Parathyroid adenoma (tissue), 2 donors: Measurements from ENCODE around the gene RGS3.

Experiments
- H2AFZ ChIP-seq: fragments of 300-600 bp; sonication (generic); one replicate; pipeline ENCODE4 v1.7.0; 2017; ENCODE audit warnings: antibody characterized with exemption, mild to moderate bottlenecking
- H3K27ac ChIP-seq: fragments of 300-600 bp; sonication (generic); one replicate; pipeline ENCODE4 v1.7.0; 2017
- H3K27me3 ChIP-seq: fragments of 300-600 bp; sonication (generic); one replicate; pipeline ENCODE4 v1.7.0; 2017; ENCODE audit warnings: low read length; ENCODE audit not compliant: control insufficient read depth, insufficient read depth
- H3K36me3 ChIP-seq: fragments of 300-600 bp; sonication (generic); one replicate; pipeline ENCODE4 v1.7.0; 2017; ENCODE audit warnings: low read length; ENCODE audit not compliant: control insufficient read depth, insufficient read depth
- H3K4me1 ChIP-seq: fragments of 300-600 bp; sonication (generic); one replicate; pipeline ENCODE4 v1.7.0; 2017; ENCODE audit warnings: control low read depth
- H3K4me2 ChIP-seq: fragments of 300-600 bp; sonication (generic); one replicate; pipeline ENCODE4 v1.7.0; 2017; ENCODE audit warnings: low read length
- H3K4me3 ChIP-seq: fragments of 300-600 bp; sonication (generic); one replicate; pipeline ENCODE4 v1.7.0; 2017; ENCODE audit warnings: low read depth, low read length
- H3K79me2 ChIP-seq: fragments of 300-600 bp; sonication (generic); one replicate; pipeline ENCODE4 v1.7.0; 2017; ENCODE audit warnings: control low read depth
- H3K9ac ChIP-seq: fragments of 300-600 bp; sonication (generic); one replicate; pipeline ENCODE4 v1.7.0; 2017; ENCODE audit warnings: mild to moderate bottlenecking
- H3K9me3 ChIP-seq: fragments of 300-600 bp; sonication (generic); one replicate; pipeline ENCODE4 v1.7.0; 2017; ENCODE audit warnings: low read length; ENCODE audit not compliant: control insufficient read depth
- TF ChIP-seq, protein P1 (sequence below): fragments of 300-600 bp; sonication (generic); IDR thresholded peaks from one replicate; pipeline ENCODE4 v1.7.0; 2017; ENCODE audit warnings: antibody characterized with exemption, mild to moderate bottlenecking
- donor health status: primary hyperparathyroidism.

RGS3 gene

DNA sequence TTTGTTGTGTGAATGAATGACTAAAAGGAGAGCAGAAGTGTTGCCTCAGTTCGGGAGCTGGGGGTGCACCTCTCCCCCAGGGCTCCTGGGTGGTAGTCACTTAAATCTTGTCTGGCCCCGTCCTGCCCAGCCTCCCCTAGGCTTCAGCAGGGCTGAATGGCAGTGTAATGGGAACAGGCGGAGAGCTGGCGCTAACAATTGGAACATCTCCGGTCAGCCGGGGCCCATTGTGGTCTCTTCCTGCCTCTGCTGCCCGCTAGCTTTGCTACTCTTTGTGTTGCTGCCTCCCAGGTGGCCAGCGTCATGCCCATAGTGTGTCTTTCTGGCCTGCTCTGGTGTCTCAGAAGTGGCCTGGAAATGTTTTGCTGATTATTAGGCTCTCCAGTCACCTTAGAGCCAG, 62.3 kb downstream of the RGS3 start:
- TF ChIP-seq, protein P1, sequence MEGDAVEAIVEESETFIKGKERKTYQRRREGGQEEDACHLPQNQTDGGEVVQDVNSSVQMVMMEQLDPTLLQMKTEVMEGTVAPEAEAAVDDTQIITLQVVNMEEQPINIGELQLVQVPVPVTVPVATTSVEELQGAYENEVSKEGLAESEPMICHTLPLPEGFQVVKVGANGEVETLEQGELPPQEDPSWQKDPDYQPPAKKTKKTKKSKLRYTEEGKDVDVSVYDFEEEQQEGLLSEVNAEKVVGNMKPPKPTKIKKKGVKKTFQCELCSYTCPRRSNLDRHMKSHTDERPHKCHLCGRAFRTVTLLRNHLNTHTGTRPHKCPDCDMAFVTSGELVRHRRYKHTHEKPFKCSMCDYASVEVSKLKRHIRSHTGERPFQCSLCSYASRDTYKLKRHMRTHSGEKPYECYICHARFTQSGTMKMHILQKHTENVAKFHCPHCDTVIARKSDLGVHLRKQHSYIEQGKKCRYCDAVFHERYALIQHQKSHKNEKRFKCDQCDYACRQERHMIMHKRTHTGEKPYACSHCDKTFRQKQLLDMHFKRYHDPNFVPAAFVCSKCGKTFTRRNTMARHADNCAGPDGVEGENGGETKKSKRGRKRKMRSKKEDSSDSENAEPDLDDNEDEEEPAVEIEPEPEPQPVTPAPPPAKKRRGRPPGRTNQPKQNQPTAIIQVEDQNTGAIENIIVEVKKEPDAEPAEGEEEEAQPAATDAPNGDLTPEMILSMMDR, result no peak
- H3K9me3 ChIP-seq, result no peaks in the 10 kb centered on the region
- no peak overlapping the region for H3K4me3 ChIP-seq
- no peak overlapping the region for H3K27ac ChIP-seq
- no peak overlapping the region for H3K4me2 ChIP-seq
- no peaks in the 10 kb centered on the region for H3K79me2 ChIP-seq
- no peaks in the 10 kb centered on the region for H3K27me3 ChIP-seq
- H3K36me3 ChIP-seq, result no peaks in the 10 kb centered on the region
- no peaks in the 10 kb centered on the region for H3K4me1 ChIP-seq
- H2AFZ ChIP-seq, result no peak overlapping the region
- no peak overlapping the region for H3K9ac ChIP-seq

DNA sequence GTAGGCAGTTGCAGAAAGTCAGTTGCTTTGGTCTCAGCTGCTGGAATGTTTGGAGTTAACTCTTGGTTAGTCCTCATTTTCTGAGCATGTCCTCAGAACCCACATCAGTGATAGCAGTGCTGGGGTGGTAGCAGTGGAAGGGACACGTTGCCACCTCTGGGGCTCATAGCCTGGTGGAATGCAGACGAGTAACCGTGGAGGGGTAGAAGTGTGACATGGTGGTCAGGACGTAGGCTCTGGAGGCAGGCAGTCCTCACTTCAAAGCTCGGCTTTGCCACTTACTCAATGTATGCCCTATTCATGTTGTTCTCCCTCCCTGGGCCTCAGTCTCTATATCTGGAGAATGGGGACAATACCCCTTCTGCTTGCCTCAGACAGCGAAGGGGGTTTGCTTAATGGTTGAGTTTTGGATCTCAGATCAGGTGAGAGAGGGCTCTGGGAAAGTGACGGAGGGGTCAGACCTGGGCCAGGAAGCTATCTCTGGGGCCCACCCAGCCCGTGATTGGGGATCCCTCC, 62.8 kb downstream of the RGS3 start:
- H3K4me3 ChIP-seq, result no peak overlapping the region
- H3K4me1 ChIP-seq, result no peaks in the 10 kb centered on the region
- H3K9me3 ChIP-seq, result no peaks in the 10 kb centered on the region
- no peak overlapping the region for H3K9ac ChIP-seq
- H3K79me2 ChIP-seq, result no peaks in the 10 kb centered on the region
- TF ChIP-seq, protein P1, result no peak
- H2AFZ ChIP-seq, result no peak overlapping the region
- H3K27ac ChIP-seq, result no peak overlapping the region
- no peaks in the 10 kb centered on the region for H3K27me3 ChIP-seq
- H3K4me2 ChIP-seq, result no peak overlapping the region
- no peaks in the 10 kb centered on the region for H3K36me3 ChIP-seq

DNA sequence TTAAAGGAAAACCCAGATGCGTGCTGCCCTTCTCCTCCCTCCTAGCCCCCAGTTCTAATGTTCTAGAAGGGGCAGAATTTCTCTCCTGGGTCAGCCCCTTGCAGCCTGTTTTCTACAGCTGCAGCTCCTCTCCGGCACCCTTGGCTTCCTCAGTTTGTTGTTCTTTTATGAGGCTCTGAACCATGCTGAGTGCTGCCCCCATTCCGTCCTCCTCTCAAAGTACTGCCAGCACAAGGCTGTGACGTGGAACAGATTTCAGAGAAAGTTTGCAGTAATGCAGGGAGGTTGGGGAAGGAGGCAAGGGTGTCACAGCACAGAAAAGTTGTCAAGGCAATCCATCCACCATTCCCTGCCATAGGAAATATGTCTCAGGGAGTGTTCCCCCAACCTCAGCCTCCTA, 63.3 kb downstream of the RGS3 start:
- Histone ChIP-seq H3K36me3 (no peaks in the 10 kb centered on the region), H3K27me3 (no peaks in the 10 kb centered on the region), H3K9me3 (no peaks in the 10 kb centered on the region), H3K4me3 (no peak overlapping the region), H3K9ac (no peak overlapping the region), H3K27ac (no peak overlapping the region), H3K79me2 (no peaks in the 10 kb centered on the region), H2AFZ (no peak overlapping the region), H3K4me1 (no peaks in the 10 kb centered on the region), H3K4me2 (no peak overlapping the region)
- TF ChIP-seq, protein P1, result no peak

DNA sequence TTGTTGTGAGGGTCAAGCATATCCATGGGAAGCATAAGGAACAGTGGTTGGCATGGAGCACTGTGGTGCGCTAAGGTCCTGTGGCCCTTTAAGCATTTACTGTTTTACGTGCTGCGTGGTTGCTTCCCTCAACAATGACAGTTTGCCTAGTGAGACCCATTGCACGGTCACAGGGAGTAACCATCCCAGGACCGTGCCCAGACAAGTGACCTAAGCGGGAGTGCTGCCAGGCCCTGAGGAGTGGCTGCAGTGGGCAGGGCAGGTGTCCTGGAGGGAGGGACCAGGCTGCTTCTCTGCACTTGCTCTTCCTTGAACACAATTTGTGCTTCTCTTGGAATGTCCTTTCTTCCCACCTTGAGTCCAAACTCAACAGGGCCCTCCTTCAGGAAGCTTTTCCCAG, 64.6 kb downstream of the RGS3 start:
- no peaks in the 10 kb centered on the region for H3K36me3 ChIP-seq
- no peaks in the 10 kb centered on the region for H3K27me3 ChIP-seq
- H3K4me1 ChIP-seq, result no peaks in the 10 kb centered on the region
- no peak overlapping the region for H3K4me2 ChIP-seq
- no peak overlapping the region for H3K4me3 ChIP-seq
- no peaks in the 10 kb centered on the region for H3K9me3 ChIP-seq
- no peaks in the 10 kb centered on the region for H3K79me2 ChIP-seq
- H3K27ac ChIP-seq, result no peak overlapping the region
- H2AFZ ChIP-seq, result no peak overlapping the region
- TF ChIP-seq, protein P1, result no peak
- H3K9ac ChIP-seq, result no peak overlapping the region

DNA sequence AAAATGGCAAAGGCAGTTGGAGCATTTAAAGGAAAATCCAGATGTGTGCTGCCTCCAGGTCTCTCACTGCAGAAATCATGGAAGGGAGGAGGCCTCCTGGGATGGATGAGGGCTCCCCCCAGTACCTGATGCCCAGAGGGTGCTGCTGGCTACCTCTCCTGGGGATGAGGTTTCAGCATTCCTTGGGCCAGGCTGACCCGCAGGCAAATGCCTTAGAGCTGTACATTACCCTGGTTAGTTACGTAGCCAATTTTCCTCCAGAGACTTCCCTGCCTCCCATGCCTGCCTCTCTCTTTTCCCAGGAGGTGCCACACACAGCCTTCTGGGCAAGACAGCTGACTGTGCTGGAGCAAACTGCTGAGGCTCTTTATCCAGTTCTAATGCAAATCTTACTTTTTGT, 65.3 kb downstream of the RGS3 start:
- no peaks in the 10 kb centered on the region for H3K27me3 ChIP-seq
- H3K36me3 ChIP-seq, result no peaks in the 10 kb centered on the region
- no peak overlapping the region for H3K27ac ChIP-seq
- TF ChIP-seq, protein P1, result no peak
- no peaks in the 10 kb centered on the region for H3K4me1 ChIP-seq
- H2AFZ ChIP-seq, result no peak overlapping the region
- no peaks in the 10 kb centered on the region for H3K9me3 ChIP-seq
- no peak overlapping the region for H3K4me3 ChIP-seq
- H3K79me2 ChIP-seq, result no peaks in the 10 kb centered on the region
- H3K9ac ChIP-seq, result no peak overlapping the region
- H3K4me2 ChIP-seq, result no peak overlapping the region
